Measurements from ENCODE around the gene TRIM40. TPM values are rescaled to one million over a fixed set of nuclear protein-coding genes. Genes with fewer than 3 reads are reported as not detected.
A peak's percentile ranks its signal among the peaks of the same experiment; 100 is the strongest.

The TRIM40 gene
- total and polyA plus RNA-seq, 2 of the 13 experiments (the other 11 are each of a cell fraction or from before 2014, with no cell fraction given) = 0.58 TPM; not detected in 1

DNA sequence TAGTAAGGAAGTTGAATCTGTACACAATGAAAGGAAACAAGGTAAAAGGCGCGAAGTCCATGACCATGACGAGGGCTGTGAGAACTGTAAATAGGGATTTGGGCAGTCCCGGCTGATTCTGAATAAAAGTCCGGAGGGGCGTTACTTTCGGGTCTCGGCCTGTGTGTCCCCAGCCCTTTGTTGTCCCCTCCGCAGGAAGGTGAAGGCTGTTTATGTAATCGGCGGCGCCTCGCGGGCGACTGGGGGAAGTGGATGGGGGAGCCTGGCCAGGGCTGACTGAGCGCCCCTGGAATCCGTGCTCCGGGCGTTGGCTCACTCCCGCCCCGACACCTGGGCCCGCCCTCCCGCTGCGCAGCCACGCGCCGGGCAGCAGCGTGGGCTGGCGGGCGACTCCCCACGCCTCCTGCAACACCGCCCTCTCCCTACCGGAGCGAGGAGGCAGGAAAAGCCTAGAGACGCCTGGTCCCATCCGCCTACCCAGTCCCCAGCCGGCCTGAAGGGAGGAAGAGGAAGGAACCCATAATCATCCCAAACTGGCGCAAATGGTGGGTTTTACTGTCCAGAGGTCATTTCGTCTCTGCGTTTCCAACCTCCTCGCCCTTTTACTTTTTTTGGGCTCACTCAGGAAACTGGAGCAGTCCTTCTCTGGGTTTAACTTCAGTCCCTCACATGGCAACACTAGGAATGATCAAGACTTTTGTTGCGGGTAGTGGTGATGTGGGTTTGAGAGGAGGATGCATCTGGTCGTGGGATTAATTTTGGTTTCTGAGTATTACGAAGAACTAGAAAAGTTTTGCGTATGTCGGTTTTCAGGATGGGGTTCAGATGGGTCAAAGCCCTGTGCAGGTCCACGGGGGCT is 35.1 kb upstream of the TRIM40 start (continued):
- TF ChIP-seq, protein P1, sequence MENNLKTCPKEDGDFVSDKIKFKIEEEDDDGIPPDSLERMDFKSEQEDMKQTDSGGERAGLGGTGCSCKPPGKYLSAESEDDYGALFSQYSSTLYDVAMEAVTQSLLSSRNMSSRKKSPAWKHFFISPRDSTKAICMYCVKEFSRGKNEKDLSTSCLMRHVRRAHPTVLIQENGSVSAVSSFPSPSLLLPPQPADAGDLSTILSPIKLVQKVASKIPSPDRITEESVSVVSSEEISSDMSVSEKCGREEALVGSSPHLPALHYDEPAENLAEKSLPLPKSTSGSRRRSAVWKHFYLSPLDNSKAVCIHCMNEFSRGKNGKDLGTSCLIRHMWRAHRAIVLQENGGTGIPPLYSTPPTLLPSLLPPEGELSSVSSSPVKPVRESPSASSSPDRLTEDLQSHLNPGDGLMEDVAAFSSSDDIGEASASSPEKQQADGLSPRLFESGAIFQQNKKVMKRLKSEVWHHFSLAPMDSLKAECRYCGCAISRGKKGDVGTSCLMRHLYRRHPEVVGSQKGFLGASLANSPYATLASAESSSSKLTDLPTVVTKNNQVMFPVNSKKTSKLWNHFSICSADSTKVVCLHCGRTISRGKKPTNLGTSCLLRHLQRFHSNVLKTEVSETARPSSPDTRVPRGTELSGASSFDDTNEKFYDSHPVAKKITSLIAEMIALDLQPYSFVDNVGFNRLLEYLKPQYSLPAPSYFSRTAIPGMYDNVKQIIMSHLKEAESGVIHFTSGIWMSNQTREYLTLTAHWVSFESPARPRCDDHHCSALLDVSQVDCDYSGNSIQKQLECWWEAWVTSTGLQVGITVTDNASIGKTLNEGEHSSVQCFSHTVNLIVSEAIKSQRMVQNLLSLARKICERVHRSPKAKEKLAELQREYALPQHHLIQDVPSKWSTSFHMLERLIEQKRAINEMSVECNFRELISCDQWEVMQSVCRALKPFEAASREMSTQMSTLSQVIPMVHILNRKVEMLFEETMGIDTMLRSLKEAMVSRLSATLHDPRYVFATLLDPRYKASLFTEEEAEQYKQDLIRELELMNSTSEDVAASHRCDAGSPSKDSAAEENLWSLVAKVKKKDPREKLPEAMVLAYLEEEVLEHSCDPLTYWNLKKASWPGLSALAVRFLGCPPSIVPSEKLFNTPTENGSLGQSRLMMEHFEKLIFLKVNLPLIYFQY (CRISPR knock-in tag; IDR thresholded peaks at IDR 0.05; ENCODE audit: borderline replicate concordance) = peak; percentile 68; the same call in 1 of the 2 replicates
- TF ChIP-seq DNMT1 (CRISPR knock-in tag; IDR thresholded peaks at IDR 0.05) (peak; percentile 78; the same call in 1 of the 2 replicates), MAZ (IDR thresholded peaks at IDR 0.05; ENCODE audit: borderline replicate concordance, low read depth, low read length) (no peak), MAZ (CRISPR knock-in tag; IDR thresholded peaks at IDR 0.05; ENCODE audit: low read depth) (peak; percentile 92), BRCA1 (CRISPR knock-in tag; IDR thresholded peaks at IDR 0.05) (0 out of 2 replicates have a peak, but pooled peaks have one; percentile 40), GABPB1 (CRISPR knock-in tag; IDR thresholded peaks at IDR 0.05) (peak; percentile 87), HNRNPL (IDR thresholded peaks at IDR 0.05; ENCODE audit: low read depth, low read length) (no peak), RNF2 (conservative IDR thresholded peaks at IDR 0.05; ENCODE audit: low read depth) (no peak), HIVEP1 (CRISPR knock-in tag; IDR thresholded peaks at IDR 0.05) (peak; percentile 66), TGIF2 (CRISPR knock-in tag; IDR thresholded peaks at IDR 0.05) (peak; percentile 72; the same call in 1 of the 2 replicates), ZNF34 (CRISPR knock-in tag; IDR thresholded peaks at IDR 0.05; ENCODE audit: borderline replicate concordance) (no peak), STAT5B (CRISPR knock-in tag; IDR thresholded peaks at IDR 0.05) (no peak), ZNF383 (CRISPR knock-in tag; IDR thresholded peaks at IDR 0.05; ENCODE audit: borderline replicate concordance) (no peak)

Measured in HepG2 (cell line).